A549 (cell line): Measurements from ENCODE around the gene S100A13. TPM values are rescaled to one million over a fixed set of nuclear protein-coding genes. Genes with fewer than 3 reads are reported as not detected.

ENCODE experiments used
- ATAC-seq, 2 experiments: fragments of 200-7000 bp in 1 of 2; fragments of >200 bp in 1 of 2; cut with Nextera tagmentation in 1 of 2; cut with Tn5 transposase in 1 of 2; 3 replicates each; pipeline versions ENCODE4 v1.8.0 to v1.9.1; 2018 to 2020; ENCODE audit warnings: mild to moderate bottlenecking in 1 of 2, moderate library complexity in 1 of 2
- CTCF ChIA-PET: fragments of 300-600 bp; sonication (Branson Sonifier 250); formaldehyde crosslinking; extraction: SDS; loops from one replicate; lab custom pipeline; 2021; ENCODE audit warnings: antibody characterized with exemption, inconsistent platforms; lab: Yijun Ruan, JAX
- POLR2A ChIA-PET: fragments of 350-600 bp; formaldehyde crosslinking; extraction: SDS; loops from one replicate; lab custom pipeline; 2021; ENCODE audit warnings: antibody characterized with exemption, inconsistent platforms; lab: Yijun Ruan, JAX
- DNase-seq, 2 experiments: peaks; one replicate each; pipeline versions ENCODE4 v3.0.0 to v3.0.0-alpha.2; 2011 to 2016; ENCODE audit warnings: low read depth in 1 of 2, low spot score in 1 of 2
- FAIRE-seq: peaks from 2 replicates; lab custom pipeline; 2011; peaks lifted over from hg19 to GRCh38; lab: Jason Lieb, UNC
- H3K27ac ChIP-seq, 2 experiments: fragments of >200 bp; sonication (Bioruptor Twin); formaldehyde crosslinking; 3 replicates each; pipeline ENCODE4 v1.5.1; 2016 to 2017
- H3K4me1 ChIP-seq: fragments of >200 bp; sonication (Bioruptor Twin); formaldehyde crosslinking; 3 replicates; pipeline ENCODE4 v1.6.1; 2016
- H3K4me2 ChIP-seq: fragments of >200 bp; sonication (Bioruptor Twin); formaldehyde crosslinking; 3 replicates; pipeline ENCODE4 v1.6.1; 2016
- H3K4me3 ChIP-seq: fragments of >200 bp; sonication (Bioruptor Twin); formaldehyde crosslinking; 3 replicates; pipeline ENCODE4 v1.5.1; 2016
- H3K9me3 ChIP-seq: fragments of >200 bp; sonication (Bioruptor Twin); formaldehyde crosslinking; 3 replicates; pipeline ENCODE4 v1.6.1; 2016
- ATOH8 ChIP-seq: fragments of 250-450 bp; sonication (Bioruptor Pico); IDR thresholded peaks from 2 replicates; pipeline ENCODE4 v1.5.0; 2020; ENCODE audit warnings: low read depth, mild to moderate bottlenecking, moderate library complexity
- BCL3 ChIP-seq: fragments of >200 bp; sonication (Bioruptor Twin); formaldehyde crosslinking; IDR thresholded peaks from 3 replicates; pipeline ENCODE4 v1.6.1; 2016
- CBX2 ChIP-seq: fragments of 200-600 bp; sonication (generic); IDR thresholded peaks from 2 replicates; pipeline ENCODE4 v1.6.1; 2016; ENCODE audit warnings: low read depth, mild to moderate bottlenecking, borderline replicate concordance
- CEBPB ChIP-seq, 2 experiments: fragments of >200 bp in 1 of 2; sonication (Bioruptor Twin) in 1 of 2; formaldehyde crosslinking in 1 of 2; IDR thresholded peaks; 2 replicates each; pipeline ENCODE4 v1.6.1; 2012 to 2016
- E2F6 ChIP-seq: IDR thresholded peaks from 2 replicates; pipeline ENCODE4 v1.6.1; 2012; ENCODE audit warnings: low read depth, borderline replicate concordance
- EHMT2 ChIP-seq: fragments of 200-600 bp; sonication (generic); IDR thresholded peaks from 2 replicates; pipeline ENCODE4 v1.6.1; 2016; ENCODE audit warnings: antibody characterized with exemption, low read depth, mild to moderate bottlenecking, moderate library complexity
- ELK1 ChIP-seq: fragments of 150-350 bp; IDR thresholded peaks from 2 replicates; pipeline ENCODE4 v1.6.1; 2014; ENCODE audit warnings: low read depth, mild to moderate bottlenecking, low read length
- FOSB ChIP-seq: fragments of 250-450 bp; sonication (Bioruptor Pico); IDR thresholded peaks from 2 replicates; pipeline ENCODE4 v1.5.0; 2020; ENCODE audit warnings: mild to moderate bottlenecking, moderate library complexity
- FOSL2 ChIP-seq, 2 experiments: fragments of 450-650 bp in 1 of 2; fragments of >200 bp in 1 of 2; sonication (Bioruptor Twin) in 1 of 2; formaldehyde crosslinking; IDR thresholded peaks; 2 replicates each; pipeline versions ENCODE4 v1.5.0 to v1.6.1; 2016 to 2020; ENCODE audit warnings: mild to moderate bottlenecking in 1 of 2, moderate library complexity in 1 of 2
- HEYL ChIP-seq: fragments of 250-450 bp; sonication (Bioruptor Pico); IDR thresholded peaks from 2 replicates; pipeline ENCODE4 v1.8.0; 2021; ENCODE audit warnings: mild to moderate bottlenecking, moderate library complexity
- HMGXB4 ChIP-seq: fragments of 250-450 bp; sonication (Bioruptor Pico); IDR thresholded peaks from 2 replicates; pipeline ENCODE4 v1.5.0; 2021; ENCODE audit warnings: mild to moderate bottlenecking, moderate library complexity, borderline replicate concordance
- HOXA7 ChIP-seq: fragments of 250-450 bp; sonication (Bioruptor Pico); IDR thresholded peaks from 2 replicates; pipeline ENCODE4 v1.5.0; 2020; ENCODE audit warnings: mild to moderate bottlenecking, moderate library complexity
- HOXB13 ChIP-seq: fragments of 250-450 bp; sonication (Bioruptor Pico); IDR thresholded peaks from 2 replicates; pipeline ENCODE4 v1.5.0; 2020; ENCODE audit warnings: low read depth, mild to moderate bottlenecking, moderate library complexity
- JUN ChIP-seq, 2 experiments: fragments of >200 bp; sonication (Bioruptor Twin); formaldehyde crosslinking; IDR thresholded peaks; 2 replicates in 1 of 2; 3 replicates in 1 of 2; pipeline ENCODE4 v1.6.1; 2016 to 2017
- KDM1A ChIP-seq: fragments of 200-600 bp; sonication (generic); IDR thresholded peaks from 2 replicates; pipeline ENCODE4 v1.6.1; 2016; ENCODE audit warnings: low read depth, mild to moderate bottlenecking
- MAX ChIP-seq: IDR thresholded peaks from 2 replicates; pipeline ENCODE4 v1.6.1; 2012
- NPAS2 ChIP-seq: fragments of 250-450 bp; sonication (Bioruptor Pico); IDR thresholded peaks from 2 replicates; pipeline ENCODE4 v1.8.0; 2022; ENCODE audit warnings: mild to moderate bottlenecking, moderate library complexity, borderline replicate concordance
- POLR2A ChIP-seq: IDR thresholded peaks from 2 replicates; pipeline ENCODE4 v1.6.1; 2012; ENCODE audit warnings: mild to moderate bottlenecking, low read length
- POLR2AphosphoS2 ChIP-seq: conservative IDR thresholded peaks from 2 replicates; pipeline ENCODE4 v1.6.1; 2012; ENCODE audit warnings: low read length, improper control_type of control experiment, inconsistent platforms
- RARB ChIP-seq: fragments of 250-450 bp; sonication (Bioruptor Pico); IDR thresholded peaks from 2 replicates; pipeline ENCODE4 v1.8.0; 2021; ENCODE audit warnings: mild to moderate bottlenecking, moderate library complexity
- SMC3 ChIP-seq: fragments of >200 bp; sonication (Bioruptor Twin); formaldehyde crosslinking; IDR thresholded peaks from 3 replicates; pipeline ENCODE4 v1.6.1; 2018; ENCODE audit warnings: inconsistent platforms
- SREBF2 ChIP-seq: fragments of 450-650 bp; IDR thresholded peaks from 2 replicates; pipeline ENCODE4 v1.6.1; 2014; ENCODE audit warnings: mild to moderate bottlenecking, moderate library complexity
- WGBS: methylation state at CpG from one replicate; pipeline ENCODE4 v1.1.6; 2017; ENCODE audit errors: missing lambda C conversion rate; 5-methylcytosine and 5-hydroxymethylcytosine counted together
- polyA plus RNA-seq, 4 experiments: library from polyadenylated mRNA; depleted of rRNA in 3 of 4; stranded (reverse); fragments of >200 nt; fragmentation: RNase III in 1 of 4; extraction: RNeasy Plus Mini Kit Qiagen cat#74134 plus additional on column Dnase treatment in 1 of 4; gene quantifications; 2 replicates in 3 of 4; 3 replicates in 1 of 4; pipeline ENCODE4 v1.2.3, GENCODE V29; 2011 to 2017

S100A13 gene
- polyA plus RNA-seq, 2 of the 4 experiments (the other 2 are of a cell fraction): 113 to 129 TPM

- ChIA-PET POLR2A (interaction anchor here (1.0 to 1.6 kb wide), 3 partner anchors 26 to 331 kb away, joined by 3 to 4 read pairs (median 4); partner anchors contain the start of genes CHTOP and S100A6), CTCF (interaction anchor here (0.6 to 2.1 kb wide), 9 partner anchors 10 to 688 kb away, joined by 3 to 14 read pairs (median 5); partner anchors contain the start of gene S100A13)
- peaks cover 12% of the 10 kb centered on the region; the same call in 2 of the 3 replicates for H3K4me1 ChIP-seq
- peak overlapping the region; percentile 69 for H3K4me3 ChIP-seq
- DNase-seq (no peak), FAIRE-seq (no peak), ATAC-seq (no peak)
- WGBS: 91% methylated on average over 9 of the region's 9 CpGs
- TF ChIP-seq FOSL2 (IDR thresholded peaks at IDR 0.05): no peak
- no peak for TF ChIP-seq FOSL2 (CRISPR knock-in tag; IDR thresholded peaks at IDR 0.05)
- TF ChIP-seq SMC3: no peak
- no peak for TF ChIP-seq EHMT2
- TF ChIP-seq CEBPB (IDR thresholded peaks at IDR 0.05): no peak
- TF ChIP-seq ELK1: no peak
- H3K9me3 ChIP-seq: no peaks in the 10 kb centered on the region
- H3K4me2 ChIP-seq: peak overlapping the region; percentile 89
- H3K27ac ChIP-seq: no peak overlapping the region
Observed at GRCh38 chr1:153659656-153660055, 32.4 kb upstream of the S100A13 start.

GRCh38 chr1:153659175-153659534 is 31.9 kb upstream of the S100A13 start:
- Histone ChIP-seq H3K4me3 (peak overlapping the region; percentile 69), H3K4me2 (peak overlapping the region; percentile 89), H3K9me3 (no peaks in the 10 kb centered on the region), H3K27ac (peak overlapping the region; percentile 86 to 94), H3K4me1 (peaks cover 12% of the 10 kb centered on the region; the same call in 2 of the 3 replicates)
- ATAC-seq: peak; percentile 5 to 6; a peak in 4 of 6 replicates
- DNase-seq: no peak
- 44% methylated on average over 8 of the region's 8 CpGs for WGBS
- FAIRE-seq: no peak
- CTCF ChIA-PET: interaction anchor here (0.7 to 2.1 kb wide), 10 partner anchors 9 to 307 kb away, joined by 3 to 14 read pairs (median 4); partner anchors contain the start of gene S100A13
- POLR2A ChIA-PET: interaction anchor here (0.8 to 1.6 kb wide), 5 partner anchors 11 to 331 kb away, joined by 3 to 4 read pairs (median 4); partner anchors contain the start of genes CHTOP, CREB3L4 and S100A6
- no peak for TF ChIP-seq KDM1A

GRCh38 chr1:153658400-153659174 is 31.3 kb upstream of the S100A13 start, which contains the start of gene SNAPIN:
Gene SNAPIN (plus strand): TSS chr1:153658703. CDS start chr1:153658744, 41 bp downstream.
- ChIA-PET POLR2A (interaction anchor here (0.6 to 1.6 kb wide), 7 partner anchors 11 to 332 kb away, joined by 3 to 6 read pairs (median 4); partner anchors contain the start of genes CHTOP, CREB3L4, INTS3 and S100A6), CTCF (interaction anchor here (0.6 to 2.1 kb wide), 12 partner anchors 9 to 1549 kb away, joined by 3 to 14 read pairs (median 4); partner anchors contain the start of genes S100A13 and THBS3)
- DNase-seq: peak; percentile 88 to 91
- ATAC-seq: peak; percentile 96 to 99
- peak within 1 kb of the TSS; percentile 86 to 94 for H3K27ac ChIP-seq
- peak within 1 kb of the TSS; percentile 69 for H3K4me3 ChIP-seq
- no peak for FAIRE-seq
- peak within 1 kb of the TSS; percentile 89 for H3K4me2 ChIP-seq
- H3K9me3 ChIP-seq: no peaks in the 10 kb centered on the region
- H3K4me1 ChIP-seq: peaks cover 12% of the 10 kb centered on the region; the same call in 2 of the 3 replicates
- 3% methylated on average over 42 of the region's 53 CpGs for WGBS
- TF ChIP-seq JUN (IDR thresholded peaks at IDR 0.05) (peak; percentile 59 to 88; a peak in 4 of 5 replicates), POLR2AphosphoS2 (no peak), FOSL2 (IDR thresholded peaks at IDR 0.05) (no peak), FOSL2 (CRISPR knock-in tag; IDR thresholded peaks at IDR 0.05) (no peak), HOXA7 (no peak), MAX (peak; percentile 28; the same call in 1 of the 2 replicates), FOSB (CRISPR knock-in tag) (no peak), SREBF2 (no peak), POLR2A (peak; percentile 49), HMGXB4 (CRISPR knock-in tag) (no peak), ATOH8 (CRISPR knock-in tag) (0 out of 2 replicates have a peak, but pooled peaks have one; percentile 26), HOXB13 (CRISPR knock-in tag) (peak; percentile 8; the same call in 1 of the 2 replicates), E2F6 (peak; percentile 27; the same call in 1 of the 2 replicates), NPAS2 (no peak), EHMT2 (no peak), BCL3 (peak; percentile 75; the same call in 1 of the 3 replicates), CBX2 (no peak), RARB (CRISPR knock-in tag) (no peak), HEYL (CRISPR knock-in tag) (no peak), ELK1 (no peak)
